ENCODE data around the gene RNF148. TPM values are rescaled to one million over a fixed set of nuclear protein-coding genes. Genes with fewer than 3 reads are reported as not detected.

RNF148 gene, protein sequence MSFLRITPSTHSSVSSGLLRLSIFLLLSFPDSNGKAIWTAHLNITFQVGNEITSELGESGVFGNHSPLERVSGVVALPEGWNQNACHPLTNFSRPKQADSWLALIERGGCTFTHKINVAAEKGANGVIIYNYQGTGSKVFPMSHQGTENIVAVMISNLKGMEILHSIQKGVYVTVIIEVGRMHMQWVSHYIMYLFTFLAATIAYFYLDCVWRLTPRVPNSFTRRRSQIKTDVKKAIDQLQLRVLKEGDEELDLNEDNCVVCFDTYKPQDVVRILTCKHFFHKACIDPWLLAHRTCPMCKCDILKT
- 1.9 TPM for total RNA-seq
- long read RNA-seq = 0 reads

DNA sequence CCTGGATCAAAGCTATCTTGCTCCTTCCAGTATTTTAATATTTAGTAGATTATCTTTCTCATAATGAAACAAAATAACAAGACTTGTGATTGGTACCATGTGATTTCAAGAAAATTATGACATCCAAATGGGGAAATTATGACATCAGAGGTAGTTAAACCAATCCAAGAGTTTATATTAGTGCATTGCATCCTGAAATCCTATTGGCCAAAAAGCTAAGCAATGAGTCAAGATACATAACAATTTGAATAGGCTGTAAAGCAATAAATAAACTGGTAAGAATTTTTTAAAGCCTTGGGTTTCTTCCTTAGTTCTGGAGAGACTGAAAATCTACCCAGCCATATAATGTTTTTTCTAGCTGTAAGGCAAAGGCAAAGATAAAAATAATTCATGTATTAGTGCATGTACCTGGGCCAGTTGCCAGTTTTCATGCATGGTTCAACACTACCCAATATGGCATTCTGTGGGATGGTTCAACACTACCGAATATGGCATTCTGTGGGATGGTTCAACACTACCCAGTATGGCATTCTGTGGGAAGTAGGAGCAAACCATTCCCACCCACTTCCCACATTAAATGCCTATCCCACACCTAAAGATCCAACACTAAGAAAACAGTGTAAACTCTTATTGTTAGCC is at the start of gene RNF148:
Gene RNF148, minus strand, starts transcription at position 51 of the 639 bp plus-strand sequence. CDS start 172 bp downstream, outside the sequence.
- ATAC-seq = no peak
- H3K4me1 ChIP-seq = no peaks in the 10 kb centered on the region
- no peak within 1 kb of the TSS for H3K27ac ChIP-seq
- no peak for DNase-seq
- H3K27me3 ChIP-seq = no peaks in the 10 kb centered on the region
- no peaks in the 10 kb centered on the region for H3K9me3 ChIP-seq
- intact Hi-C loops (cut with DNase I) = no loop called here
- no peak within 1 kb of the TSS for H3K4me3 ChIP-seq
- TF ChIP-seq, protein P1, sequence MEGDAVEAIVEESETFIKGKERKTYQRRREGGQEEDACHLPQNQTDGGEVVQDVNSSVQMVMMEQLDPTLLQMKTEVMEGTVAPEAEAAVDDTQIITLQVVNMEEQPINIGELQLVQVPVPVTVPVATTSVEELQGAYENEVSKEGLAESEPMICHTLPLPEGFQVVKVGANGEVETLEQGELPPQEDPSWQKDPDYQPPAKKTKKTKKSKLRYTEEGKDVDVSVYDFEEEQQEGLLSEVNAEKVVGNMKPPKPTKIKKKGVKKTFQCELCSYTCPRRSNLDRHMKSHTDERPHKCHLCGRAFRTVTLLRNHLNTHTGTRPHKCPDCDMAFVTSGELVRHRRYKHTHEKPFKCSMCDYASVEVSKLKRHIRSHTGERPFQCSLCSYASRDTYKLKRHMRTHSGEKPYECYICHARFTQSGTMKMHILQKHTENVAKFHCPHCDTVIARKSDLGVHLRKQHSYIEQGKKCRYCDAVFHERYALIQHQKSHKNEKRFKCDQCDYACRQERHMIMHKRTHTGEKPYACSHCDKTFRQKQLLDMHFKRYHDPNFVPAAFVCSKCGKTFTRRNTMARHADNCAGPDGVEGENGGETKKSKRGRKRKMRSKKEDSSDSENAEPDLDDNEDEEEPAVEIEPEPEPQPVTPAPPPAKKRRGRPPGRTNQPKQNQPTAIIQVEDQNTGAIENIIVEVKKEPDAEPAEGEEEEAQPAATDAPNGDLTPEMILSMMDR (IDR thresholded peaks at IDR 0.05) = no peak
- no peaks in the 10 kb centered on the region for H3K36me3 ChIP-seq

DNA sequence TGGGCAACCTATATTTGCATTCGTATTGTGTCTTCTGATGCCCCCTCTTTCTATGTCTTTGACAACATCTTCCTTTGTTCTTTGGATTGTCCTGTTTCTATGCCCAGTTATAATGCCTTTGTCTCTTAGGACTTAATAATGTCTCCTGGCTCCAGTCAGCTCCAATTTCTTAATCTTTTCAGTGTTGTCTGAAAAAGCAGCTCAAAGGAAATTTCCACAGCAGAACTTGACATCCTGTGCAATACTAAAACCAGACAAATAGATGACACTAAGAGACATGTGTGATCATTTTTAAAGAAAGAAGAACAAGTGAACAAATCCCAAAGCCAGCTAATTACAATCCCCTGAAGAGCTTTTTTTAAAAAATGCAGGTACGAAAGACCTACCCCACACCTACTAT is 47.7 kb upstream of the RNF148 start:
- intact Hi-C loops (cut with DNase I) = no loop called here
- DNase-seq (no peak), ATAC-seq (no peak)
- Histone ChIP-seq H3K9me3 (no peaks in the 10 kb centered on the region), H3K4me1 (no peaks in the 10 kb centered on the region), H3K36me3 (no peaks in the 10 kb centered on the region), H3K27me3 (no peaks in the 10 kb centered on the region), H3K27ac (no peak overlapping the region), H3K4me3 (no peak overlapping the region)
- TF ChIP-seq, protein P1 (IDR thresholded peaks at IDR 0.05) = no peak

- ATAC-seq = no peak
- Histone ChIP-seq H3K9me3 (no peaks in the 10 kb centered on the region), H3K4me3 (no peak overlapping the region), H3K27me3 (no peaks in the 10 kb centered on the region), H3K27ac (no peak overlapping the region), H3K36me3 (no peaks in the 10 kb centered on the region), H3K4me1 (no peaks in the 10 kb centered on the region)
- DNase-seq = no peak
- intact Hi-C loops (cut with DNase I) = no loop called here
- TF ChIP-seq, protein P1 (IDR thresholded peaks at IDR 0.05) = no peak
Observed at GRCh38 chr7:122748195-122748594, 45.5 kb upstream of the RNF148 start.

DNA sequence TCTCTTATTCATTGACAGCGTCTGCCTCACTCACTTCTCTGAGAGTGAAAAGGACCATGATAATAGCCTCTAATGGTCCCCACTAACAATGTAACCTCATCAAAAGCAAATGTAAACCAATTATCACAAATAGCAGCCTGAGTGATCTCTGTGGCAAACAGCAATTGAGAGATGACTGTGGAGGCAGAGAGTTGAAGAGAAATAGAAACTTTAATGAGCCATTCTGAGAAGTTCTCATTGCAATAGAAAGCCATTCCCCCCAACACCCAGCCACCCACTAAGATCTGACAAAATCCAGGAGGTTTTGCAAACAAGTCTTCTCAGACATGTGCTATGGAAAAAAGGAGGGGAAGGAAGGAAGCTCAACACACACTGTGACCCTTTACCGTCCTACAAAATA is 44.2 kb upstream of the RNF148 start:
- no peaks in the 10 kb centered on the region for H3K4me1 ChIP-seq
- H3K36me3 ChIP-seq = no peaks in the 10 kb centered on the region
- ATAC-seq = no peak
- H3K27me3 ChIP-seq = no peaks in the 10 kb centered on the region
- no peak overlapping the region for H3K4me3 ChIP-seq
- DNase-seq = no peak
- intact Hi-C loops (cut with DNase I) = no loop called here
- H3K9me3 ChIP-seq = no peaks in the 10 kb centered on the region
- TF ChIP-seq, protein P1 (IDR thresholded peaks at IDR 0.05) = no peak
- no peak overlapping the region for H3K27ac ChIP-seq

DNA sequence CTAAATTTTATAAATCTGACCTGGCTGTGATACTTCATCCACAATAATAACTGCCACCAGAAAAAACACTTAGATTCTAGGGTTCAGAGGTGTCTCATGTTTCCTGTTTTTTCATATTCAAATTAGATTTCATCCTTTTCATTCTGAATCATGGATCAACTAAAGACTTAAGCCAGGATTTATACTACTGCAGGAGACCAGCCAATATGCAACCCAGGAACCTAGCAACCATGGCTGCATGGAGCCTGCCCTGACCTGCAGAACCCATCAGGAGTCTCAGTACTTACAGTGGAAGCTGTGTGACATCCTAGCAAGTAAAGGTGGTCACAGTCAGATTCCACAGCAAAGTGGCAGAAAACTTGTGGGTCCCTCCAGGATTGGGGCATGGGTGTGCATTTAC is 40.5 kb upstream of the RNF148 start:
- intact Hi-C loops (cut with DNase I) = no loop called here
- TF ChIP-seq, protein P1 (IDR thresholded peaks at IDR 0.05) = no peak
- ATAC-seq (no peak), DNase-seq (no peak)
- no peak overlapping the region for H3K27ac ChIP-seq
- H3K27me3 ChIP-seq = no peaks in the 10 kb centered on the region
- no peak overlapping the region for H3K4me3 ChIP-seq
- H3K9me3 ChIP-seq = no peaks in the 10 kb centered on the region
- no peaks in the 10 kb centered on the region for H3K4me1 ChIP-seq
- no peaks in the 10 kb centered on the region for H3K36me3 ChIP-seq
